ENCODE measurements around the gene GLRX.

Gene GLRX

DNA sequence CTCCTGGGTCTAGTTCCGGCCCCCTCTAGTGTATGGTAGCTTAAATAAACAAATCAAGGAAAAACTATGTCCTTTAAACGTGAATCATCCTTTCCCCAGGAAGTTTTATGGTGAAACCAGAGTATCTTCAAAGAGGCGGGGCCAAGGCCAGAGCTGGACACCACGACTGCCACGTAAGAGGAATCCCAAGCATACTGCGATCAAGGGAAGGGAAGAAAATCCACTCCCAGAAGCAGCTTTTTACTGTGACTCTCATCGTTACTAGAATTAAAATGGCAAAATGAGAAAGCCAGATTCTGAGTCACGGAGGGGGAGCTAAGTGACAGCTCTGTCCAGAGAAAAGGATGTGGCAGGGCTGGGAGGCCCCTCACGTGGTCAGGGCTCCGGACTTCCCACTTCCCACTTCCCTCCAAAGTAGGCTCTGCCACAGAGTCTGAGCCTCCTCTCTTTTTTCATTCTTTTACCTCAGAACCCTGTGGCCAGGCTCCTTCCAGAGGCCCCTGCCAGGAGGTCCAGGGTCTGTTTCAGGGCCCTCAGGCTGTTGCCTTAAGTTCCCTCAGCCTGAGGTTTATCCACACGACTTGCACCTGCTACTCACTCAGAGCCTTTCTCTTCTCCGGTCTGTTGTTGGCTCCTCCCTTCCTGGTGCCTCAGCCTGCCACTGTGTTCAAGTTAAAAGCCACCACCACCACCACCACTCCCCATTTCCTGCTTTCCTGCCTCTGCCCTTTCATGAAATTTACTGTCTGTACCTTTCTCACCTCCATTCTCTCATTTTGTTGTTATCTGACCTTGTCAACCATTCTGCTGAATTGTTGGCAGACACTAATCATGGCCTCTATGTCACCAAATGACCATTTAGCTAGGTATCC lies 1.4 kb upstream of the GLRX start:
- H3K36me3 ChIP-seq, result no peaks in the 10 kb centered on the region
- peak overlapping the region; percentile 68 to 77 for H3K4me3 ChIP-seq
- TF ChIP-seq, protein P1, sequence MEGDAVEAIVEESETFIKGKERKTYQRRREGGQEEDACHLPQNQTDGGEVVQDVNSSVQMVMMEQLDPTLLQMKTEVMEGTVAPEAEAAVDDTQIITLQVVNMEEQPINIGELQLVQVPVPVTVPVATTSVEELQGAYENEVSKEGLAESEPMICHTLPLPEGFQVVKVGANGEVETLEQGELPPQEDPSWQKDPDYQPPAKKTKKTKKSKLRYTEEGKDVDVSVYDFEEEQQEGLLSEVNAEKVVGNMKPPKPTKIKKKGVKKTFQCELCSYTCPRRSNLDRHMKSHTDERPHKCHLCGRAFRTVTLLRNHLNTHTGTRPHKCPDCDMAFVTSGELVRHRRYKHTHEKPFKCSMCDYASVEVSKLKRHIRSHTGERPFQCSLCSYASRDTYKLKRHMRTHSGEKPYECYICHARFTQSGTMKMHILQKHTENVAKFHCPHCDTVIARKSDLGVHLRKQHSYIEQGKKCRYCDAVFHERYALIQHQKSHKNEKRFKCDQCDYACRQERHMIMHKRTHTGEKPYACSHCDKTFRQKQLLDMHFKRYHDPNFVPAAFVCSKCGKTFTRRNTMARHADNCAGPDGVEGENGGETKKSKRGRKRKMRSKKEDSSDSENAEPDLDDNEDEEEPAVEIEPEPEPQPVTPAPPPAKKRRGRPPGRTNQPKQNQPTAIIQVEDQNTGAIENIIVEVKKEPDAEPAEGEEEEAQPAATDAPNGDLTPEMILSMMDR (IDR thresholded peaks at IDR 0.05), result no peak
- H3K4me1 ChIP-seq, result peaks cover 3 to 48% (median 23%) of the 10 kb centered on the region in 4 donors
- H3K27ac ChIP-seq, result peak overlapping the region; percentile 77 to 87
- H3K9me3 ChIP-seq, result no peaks in the 10 kb centered on the region
- peak; percentile 80 to 84 for DNase-seq
- no peaks in the 10 kb centered on the region for H3K27me3 ChIP-seq
- intact Hi-C loops (cut with DNase I; ENCODE audit: low total_unique reads), result no loop called here

DNA sequence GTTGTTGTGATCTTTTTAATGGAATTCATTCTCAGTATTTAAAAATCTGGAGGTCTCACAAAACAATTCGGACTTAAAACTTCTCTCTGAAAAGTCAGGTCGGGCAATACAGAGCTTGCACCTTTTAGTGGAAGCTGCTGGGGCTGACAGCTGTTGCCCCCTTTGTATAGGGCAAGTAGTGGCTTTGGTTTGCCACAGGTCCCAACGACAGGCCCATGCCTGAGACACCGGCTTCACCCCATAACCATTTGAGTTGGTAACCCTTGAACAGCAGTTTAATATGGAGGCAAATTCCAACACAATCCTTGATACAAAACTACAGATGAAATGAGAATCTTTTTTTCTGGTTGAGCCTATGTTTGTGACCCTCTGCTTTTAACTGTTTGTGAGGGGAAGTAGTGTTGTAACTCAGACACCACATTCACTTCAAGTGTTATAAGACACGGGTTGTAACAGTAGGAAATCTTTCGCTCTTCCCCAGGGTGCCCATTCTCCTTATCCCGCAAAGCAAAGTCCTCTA lies 752 bp upstream of the GLRX start:
- Histone ChIP-seq H3K4me3 (peak overlapping the region; percentile 68 to 77), H3K9me3 (no peaks in the 10 kb centered on the region), H3K27me3 (no peaks in the 10 kb centered on the region), H3K4me1 (peaks cover 3 to 55% (median 27%) of the 10 kb centered on the region in 4 donors), H3K27ac (peak overlapping the region; percentile 77 to 87), H3K36me3 (no peaks in the 10 kb centered on the region)
- TF ChIP-seq, protein P1 (IDR thresholded peaks at IDR 0.05), result no peak
- DNase-seq, result no peak
- intact Hi-C loops (cut with DNase I; ENCODE audit: low total_unique reads), result no loop called here

DNA sequence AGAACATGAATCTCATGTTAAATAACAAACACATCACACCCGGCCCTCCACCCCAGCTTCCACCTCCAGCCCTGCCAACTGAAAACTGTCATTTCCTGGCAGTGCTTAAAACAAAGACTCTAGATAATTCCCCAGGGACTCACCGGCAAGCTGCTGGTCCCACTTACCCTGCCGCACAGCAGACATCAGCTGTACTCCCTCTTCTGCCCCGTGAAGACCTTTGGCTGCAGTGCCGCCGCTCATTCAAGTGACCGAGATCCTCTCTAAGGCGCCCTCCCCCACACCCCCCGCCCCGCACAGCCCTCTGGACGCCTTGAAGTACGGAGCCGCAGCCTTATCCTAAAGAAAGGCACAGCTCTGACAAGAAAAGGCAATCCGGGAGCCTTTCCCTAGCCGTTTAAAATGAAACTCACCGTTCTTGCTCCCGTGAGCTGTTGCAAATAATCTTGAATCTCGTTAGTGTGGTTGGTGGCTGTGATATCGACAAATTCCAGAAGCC lies 434 bp downstream of the GLRX start:
- Histone ChIP-seq H3K27ac (peak overlapping the region; percentile 77 to 87), H3K36me3 (no peaks in the 10 kb centered on the region), H3K4me3 (peak overlapping the region; percentile 68 to 77), H3K9me3 (no peaks in the 10 kb centered on the region), H3K4me1 (peaks cover 3 to 67% (median 35%) of the 10 kb centered on the region in 4 donors), H3K27me3 (no peaks in the 10 kb centered on the region)
- peak; percentile 63 to 78 for DNase-seq
- TF ChIP-seq, protein P1 (IDR thresholded peaks at IDR 0.05), result no peak
- intact Hi-C loops (cut with DNase I; ENCODE audit: low total_unique reads), result no loop called here

DNA sequence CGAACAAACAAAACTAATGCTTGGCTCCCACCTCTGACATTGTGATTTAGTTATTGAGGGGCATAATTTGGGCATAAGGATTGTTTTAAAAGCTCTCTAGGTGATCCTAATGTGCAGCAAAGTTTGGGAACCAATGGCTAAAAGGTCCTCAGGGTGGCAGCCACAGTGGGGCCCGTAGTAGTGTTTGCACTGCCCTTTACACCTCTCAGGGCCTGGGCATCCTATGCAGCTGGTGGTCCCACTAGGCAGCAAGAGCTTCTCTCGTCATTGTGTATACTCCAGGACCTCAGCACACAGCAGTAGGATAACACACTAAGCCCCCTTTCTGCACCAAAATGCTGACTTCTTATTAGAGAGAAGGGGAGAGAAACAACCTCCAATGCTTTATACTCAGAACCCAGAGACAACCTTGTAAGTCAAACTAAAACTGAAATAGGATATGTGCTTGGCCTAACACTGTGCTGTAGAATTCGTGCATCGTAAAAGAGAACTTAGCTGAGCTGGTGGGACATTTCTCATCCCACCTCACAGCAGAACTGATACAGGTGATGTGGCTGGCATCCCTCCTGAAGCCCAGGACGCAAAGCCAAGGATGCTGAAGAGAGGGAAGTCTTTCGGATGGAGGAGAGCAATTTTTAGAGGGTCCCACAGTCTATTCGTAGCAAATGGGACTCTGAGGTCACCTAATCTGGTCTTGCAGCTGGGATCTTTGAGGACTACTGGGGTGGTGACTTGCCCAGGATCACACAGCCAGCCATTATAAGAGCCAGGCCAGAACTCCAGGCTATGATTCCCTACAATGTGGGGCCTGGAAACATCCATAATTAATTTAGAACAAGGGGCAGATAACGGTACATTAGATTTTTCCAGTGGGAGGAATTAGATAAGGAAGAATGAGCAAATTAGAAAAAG lies 1.2 kb downstream of the GLRX start:
- Histone ChIP-seq H3K4me1 (peaks cover 3 to 68% (median 35%) of the 10 kb centered on the region in 4 donors), H3K36me3 (no peaks in the 10 kb centered on the region), H3K4me3 (peak overlapping the region; percentile 68 to 77), H3K9me3 (no peaks in the 10 kb centered on the region), H3K27me3 (no peaks in the 10 kb centered on the region), H3K27ac (peak overlapping the region; percentile 77 to 87)
- DNase-seq, result no peak
- TF ChIP-seq, protein P1 (IDR thresholded peaks at IDR 0.05), result no peak
- intact Hi-C loops (cut with DNase I; ENCODE audit: low total_unique reads), result no loop called here

Data from tibial artery (tissue), 4 donors.